Natural killer cell (primary cell): ENCODE data around the gene ALDH7A1. TPM values are rescaled to one million over a fixed set of nuclear protein-coding genes. Genes with fewer than 3 reads are reported as not detected.

Experiments used
- ATAC-seq, 3 donors: fragments of 150-1000 bp in 2 of 3; fragments of 200-7000 bp in 1 of 3; cut with Tn5 transposase; 1 replicate in 1 of 3; 2 replicates in 2 of 3; pipeline ENCODE4 v1.10.0; 2021; ENCODE audit warnings: mild to moderate bottlenecking in 2 of 3, moderate library complexity in 2 of 3
- DNase-seq, 2 donors: peaks; one replicate each; pipeline versions ENCODE4 v3.0.0 to v3.0.0-alpha.2; 2013 to 2021; ENCODE audit warnings: mixed read lengths in 1 of 2
- H3K27ac ChIP-seq: one replicate; pipeline ENCODE4 v1.5.1; 2013; ENCODE audit warnings: mild to moderate bottlenecking, low read length
- H3K27me3 ChIP-seq: one replicate; pipeline ENCODE4 v1.6.1; 2013; ENCODE audit warnings: low read length; ENCODE audit not compliant: control insufficient read depth, insufficient read depth
- H3K36me3 ChIP-seq: one replicate; pipeline ENCODE4 v1.6.1; 2013; ENCODE audit warnings: low read length; ENCODE audit not compliant: control insufficient read depth, insufficient read depth
- H3K4me1 ChIP-seq: one replicate; pipeline ENCODE4 v1.6.1; 2013; ENCODE audit warnings: low read length; ENCODE audit not compliant: control insufficient read depth, insufficient read depth
- H3K4me3 ChIP-seq: one replicate; pipeline ENCODE4 v1.5.1; 2013; ENCODE audit warnings: low read length
- H3K9me3 ChIP-seq: one replicate; pipeline ENCODE4 v1.6.1; 2013; ENCODE audit warnings: low read length; ENCODE audit not compliant: control insufficient read depth, insufficient read depth
- H3K27ac Mint-ChIP-seq, 2 donors: one replicate each; pipeline ENCODE4 v1.8.0; 2022; ENCODE audit warnings: mild to moderate bottlenecking in 2 of 2, mixed read lengths in 2 of 2, moderate library complexity in 1 of 2
- H3K27me3 Mint-ChIP-seq, 2 donors: one replicate each; pipeline ENCODE4 v1.8.0; 2022; ENCODE audit warnings: low read depth in 2 of 2, mixed read lengths in 2 of 2
- H3K36me3 Mint-ChIP-seq: one replicate; pipeline ENCODE4 v1.8.0; 2022; ENCODE audit warnings: mixed read lengths
- H3K4me1 Mint-ChIP-seq, 2 donors: one replicate each; pipeline ENCODE4 v1.8.0; 2022; ENCODE audit warnings: mixed read lengths in 2 of 2
- H3K4me3 Mint-ChIP-seq: one replicate; pipeline ENCODE4 v1.8.0; 2022; ENCODE audit warnings: mild to moderate bottlenecking, moderate library complexity, mixed read lengths
- H3K9me3 Mint-ChIP-seq, 2 donors: one replicate each; pipeline ENCODE4 v1.8.0; 2022; ENCODE audit warnings: mixed read lengths in 2 of 2
- CTCF ChIP-seq: fragments of 200-600 bp; IDR thresholded peaks from one replicate; pipeline ENCODE4 v1.8.0; 2022; ENCODE audit warnings: antibody characterized with exemption
- WGBS: methylation state at CpG from one replicate; pipeline ENCODE4 v1.1.7; 2013; ENCODE audit warnings: missing lambda C conversion rate; ENCODE audit not compliant: insufficient coverage; 5-methylcytosine and 5-hydroxymethylcytosine counted together
- intact Hi-C: fragments of 100-400 bp; cut with micrococcal nuclease; formaldehyde crosslinking; loops from one replicate; pipeline ENCODE4 v1.14.2; 2022
- total RNA-seq, 4 donors: library from RNA; stranded (reverse); fragments of 120-200 nt in 1 of 4; gene quantifications; one replicate each; pipeline versions ENCODE4 v1.2.3 to v1.2.4, GENCODE V29; 2013 to 2022

Gene ALDH7A1
- total RNA-seq, 3 donors from 2014 or later (not counting 1 experiment from before 2014, with no cell fraction given), result 0.66 to 1.3 (median 1.2) TPM

- Mint-ChIP-seq H3K27ac (no peak overlapping the region), H3K36me3 (no peaks in the 10 kb centered on the region), H3K9me3 (no peaks in the 10 kb centered on the region), H3K4me1 (no peaks in the 10 kb centered on the region), H3K4me3 (no peak overlapping the region), H3K27me3 (peaks cover 0 to 5% of the 10 kb centered on the region in 2 donors)
- Histone ChIP-seq H3K4me3 (no peak overlapping the region), H3K9me3 (no peaks in the 10 kb centered on the region), H3K4me1 (no peaks in the 10 kb centered on the region), H3K36me3 (no peaks in the 10 kb centered on the region), H3K27ac (no peak overlapping the region), H3K27me3 (peaks cover 3% of the 10 kb centered on the region)
- ATAC-seq, result no peak
- DNase-seq, result no peak
- TF ChIP-seq CTCF, result no peak
- intact Hi-C loops, result no loop called here
- WGBS, result 82% methylated on average over 8 of the region's 8 CpGs
These were observed 71.1 kb downstream of the ALDH7A1 start for GRCh38 chr5:126523818-126524510.

GRCh38 chr5:126521130-126521529, 73.9 kb downstream of the ALDH7A1 start:
- peaks cover 0 to 2% of the 10 kb centered on the region in 2 donors for H3K27me3 Mint-ChIP-seq
- ATAC-seq (no peak), DNase-seq (no peak)
- intact Hi-C loops, result no loop called here
- no peak overlapping the region for H3K27ac ChIP-seq
- H3K4me1 Mint-ChIP-seq, result no peaks in the 10 kb centered on the region
- no peak overlapping the region for H3K4me3 Mint-ChIP-seq
- no peak for TF ChIP-seq CTCF
- no peaks in the 10 kb centered on the region for H3K9me3 Mint-ChIP-seq
- no peaks in the 10 kb centered on the region for H3K36me3 Mint-ChIP-seq
- H3K4me3 ChIP-seq, result no peak overlapping the region
- H3K9me3 ChIP-seq, result no peaks in the 10 kb centered on the region
- no peaks in the 10 kb centered on the region for H3K36me3 ChIP-seq
- H3K27me3 ChIP-seq, result peaks cover 3% of the 10 kb centered on the region
- H3K27ac Mint-ChIP-seq, result no peak overlapping the region
- no peaks in the 10 kb centered on the region for H3K4me1 ChIP-seq

GRCh38 chr5:126520593-126520953, 74.4 kb downstream of the ALDH7A1 start:
- no peaks in the 10 kb centered on the region for H3K9me3 Mint-ChIP-seq
- no peak overlapping the region for H3K27ac Mint-ChIP-seq
- H3K27me3 Mint-ChIP-seq, result peaks cover 0 to 2% of the 10 kb centered on the region in 2 donors
- DNase-seq (no peak), ATAC-seq (no peak)
- Histone ChIP-seq H3K4me3 (no peak overlapping the region), H3K9me3 (no peaks in the 10 kb centered on the region), H3K36me3 (no peaks in the 10 kb centered on the region), H3K4me1 (no peaks in the 10 kb centered on the region), H3K27me3 (peaks cover 3% of the 10 kb centered on the region), H3K27ac (no peak overlapping the region)
- no peak for TF ChIP-seq CTCF
- no peaks in the 10 kb centered on the region for H3K36me3 Mint-ChIP-seq
- intact Hi-C loops, result no loop called here
- H3K4me3 Mint-ChIP-seq, result no peak overlapping the region
- no peaks in the 10 kb centered on the region for H3K4me1 Mint-ChIP-seq
